ENCODE measurements around the gene CNN2.
A peak's percentile ranks its signal among the peaks of the same experiment; 100 is the strongest.

CNN2 gene

GRCh38 chr19:1000095-1000494, 26.3 kb upstream of the CNN2 start, which contains the start of gene GRIN3B:
Gene GRIN3B, plus strand, starts transcription at chr19:1000419. Its CDS starts 19 bp downstream, at chr19:1000438.
- H4K20me1 ChIP-seq, result peaks cover 0 to 80% (median 39%) of the 10 kb centered on the region in 11 experiments; a peak in 21 of 22 replicates
- no peak within 1 kb of the TSS for H3K27ac ChIP-seq
- no peak for TF ChIP-seq Cebpa-rat (IDR thresholded peaks at IDR 0.05)
- H3K4me3 ChIP-seq, result peak within 1 kb of the TSS; percentile 31 to 63 (median 46); a peak in 16 of 20 replicates
- H3K9me3 ChIP-seq (replicated peaks in 1 of 11), result no peaks in the 10 kb centered on the region
- peak within 1 kb of the TSS in 5 of 11 experiments; percentile 9 to 59 (median 32); a peak in 6 of 22 replicates for H3K9ac ChIP-seq
- H3K4me2 ChIP-seq, result peak within 1 kb of the TSS; percentile 51 to 90 (median 73)
- H3K27me3 ChIP-seq, result peaks cover 84 to 92% (median 89%) of the 10 kb centered on the region in 11 experiments
- peaks cover 0 to 5% (median 0%) of the 10 kb centered on the region in 11 experiments; a peak in 2 of 22 replicates for H3K36me3 ChIP-seq
- peaks cover 21 to 32% (median 28%) of the 10 kb centered on the region in 10 experiments for H3K4me1 ChIP-seq

GRCh38 chr19:1000591-1001537, 25.5 kb upstream of the CNN2 start:
- H4K20me1 ChIP-seq, result peaks cover 0 to 77% (median 31%) of the 10 kb centered on the region in 11 experiments; a peak in 20 of 22 replicates
- peak overlapping the region; percentile 51 to 90 (median 73) for H3K4me2 ChIP-seq
- H3K4me1 ChIP-seq, result peaks cover 18 to 25% (median 22%) of the 10 kb centered on the region in 10 experiments
- peak overlapping the region; percentile 31 to 63 (median 46); a peak in 16 of 20 replicates for H3K4me3 ChIP-seq
- H3K27me3 ChIP-seq, result peaks cover 76 to 84% (median 81%) of the 10 kb centered on the region in 11 experiments
- H3K27ac ChIP-seq, result no peak overlapping the region
- no peaks in the 10 kb centered on the region for H3K9me3 ChIP-seq (replicated peaks in 1 of 11)
- peak overlapping the region in 5 of 11 experiments; percentile 9 to 59 (median 32); a peak in 7 of 22 replicates for H3K9ac ChIP-seq
- H3K36me3 ChIP-seq, result no peaks in the 10 kb centered on the region
- no peak for TF ChIP-seq Cebpa-rat (IDR thresholded peaks at IDR 0.05)

- H3K9me3 ChIP-seq (replicated peaks in 1 of 11), result no peaks in the 10 kb centered on the region
- peaks cover 0 to 74% (median 28%) of the 10 kb centered on the region in 11 experiments; a peak in 18 of 22 replicates for H4K20me1 ChIP-seq
- H3K4me2 ChIP-seq, result peak overlapping the region in 10 of 11 experiments; percentile 17 to 90 (median 73); a peak in 17 of 22 replicates
- no peak for TF ChIP-seq Cebpa-rat (IDR thresholded peaks at IDR 0.05)
- peaks cover 68 to 76% (median 73%) of the 10 kb centered on the region in 11 experiments for H3K27me3 ChIP-seq
- peaks cover 0 to 4% (median 0%) of the 10 kb centered on the region in 11 experiments; a peak in 1 of 22 replicates for H3K36me3 ChIP-seq
- H3K4me1 ChIP-seq, result peaks cover 10 to 17% (median 15%) of the 10 kb centered on the region in 10 experiments; a peak in 17 of 20 replicates
- H3K9ac ChIP-seq, result no peak overlapping the region; a peak in 1 of 22 replicates
- peak overlapping the region in 5 of 10 experiments; percentile 39 to 63 (median 54); a peak in 7 of 20 replicates for H3K4me3 ChIP-seq
- no peak overlapping the region for H3K27ac ChIP-seq
These were observed 24.8 kb upstream of the CNN2 start for GRCh38 chr19:1001538-1002166.

GRCh38 chr19:1002600-1002999, 23.8 kb upstream of the CNN2 start:
- peaks cover 59 to 67% (median 64%) of the 10 kb centered on the region in 11 experiments for H3K27me3 ChIP-seq
- H3K9me3 ChIP-seq (replicated peaks in 1 of 11), result no peaks in the 10 kb centered on the region
- H3K4me3 ChIP-seq, result no peak overlapping the region
- H3K9ac ChIP-seq, result no peak overlapping the region
- H4K20me1 ChIP-seq, result peaks cover 0 to 78% (median 28%) of the 10 kb centered on the region in 11 experiments; a peak in 18 of 22 replicates
- peaks cover 10 to 16% (median 15%) of the 10 kb centered on the region in 10 experiments; a peak in 14 of 20 replicates for H3K4me1 ChIP-seq
- H3K36me3 ChIP-seq, result peaks cover 0 to 12% (median 0%) of the 10 kb centered on the region in 11 experiments; a peak in 3 of 22 replicates
- no peak overlapping the region for H3K27ac ChIP-seq
- no peak overlapping the region for H3K4me2 ChIP-seq
- TF ChIP-seq Cebpa-rat (IDR thresholded peaks at IDR 0.05), result no peak

GRCh38 chr19:1003283-1003682, 23.1 kb upstream of the CNN2 start:
- H3K27ac ChIP-seq, result no peak overlapping the region
- peaks cover 0 to 72% (median 25%) of the 10 kb centered on the region in 11 experiments; a peak in 18 of 22 replicates for H4K20me1 ChIP-seq

GRCh38 chr19:1004204-1004802, 22.1 kb upstream of the CNN2 start:
- H3K4me2 ChIP-seq, result no peak overlapping the region
- H4K20me1 ChIP-seq, result peaks cover 0 to 74% (median 30%) of the 10 kb centered on the region in 11 experiments; a peak in 20 of 22 replicates
- no peaks in the 10 kb centered on the region for H3K9me3 ChIP-seq (replicated peaks in 1 of 11)
- H3K4me1 ChIP-seq, result peaks cover 10 to 16% (median 15%) of the 10 kb centered on the region in 10 experiments; a peak in 14 of 20 replicates
- H3K36me3 ChIP-seq, result peaks cover 6 to 23% (median 10%) of the 10 kb centered on the region in 11 experiments
- H3K27ac ChIP-seq, result no peak overlapping the region
- peaks cover 42 to 50% (median 47%) of the 10 kb centered on the region in 11 experiments for H3K27me3 ChIP-seq
- H3K4me3 ChIP-seq, result no peak overlapping the region
- no peak overlapping the region for H3K9ac ChIP-seq
- TF ChIP-seq Cebpa-rat (IDR thresholded peaks at IDR 0.05), result no peak

More at GRCh38 chr19:1003283-1003682, 23.1 kb upstream of the CNN2 start:
- TF ChIP-seq Cebpa-rat (IDR thresholded peaks at IDR 0.05), result no peak
- Histone ChIP-seq H3K9ac (no peak overlapping the region), H3K27me3 (peaks cover 52 to 60% (median 57%) of the 10 kb centered on the region in 11 experiments), H3K4me1 (peaks cover 10 to 16% (median 15%) of the 10 kb centered on the region in 10 experiments; a peak in 14 of 20 replicates), H3K36me3 (peaks cover 0 to 12% (median 0%) of the 10 kb centered on the region in 11 experiments; a peak in 6 of 22 replicates), H3K4me2 (no peak overlapping the region), H3K9me3 (replicated peaks in 1 of 11) (no peaks in the 10 kb centered on the region), H3K4me3 (no peak overlapping the region)

GRCh38 chr19:1004803-1005664, 21.4 kb upstream of the CNN2 start:
- no peak overlapping the region for H3K4me2 ChIP-seq
- no peak overlapping the region for H3K9ac ChIP-seq
- no peak overlapping the region for H3K4me3 ChIP-seq
- H3K27ac ChIP-seq, result no peak overlapping the region
- no peak for TF ChIP-seq Cebpa-rat (IDR thresholded peaks at IDR 0.05)
- H3K36me3 ChIP-seq, result peaks cover 14 to 30% (median 17%) of the 10 kb centered on the region in 11 experiments
- peaks cover 34 to 42% (median 39%) of the 10 kb centered on the region in 11 experiments for H3K27me3 ChIP-seq
- H4K20me1 ChIP-seq, result peaks cover 5 to 81% (median 37%) of the 10 kb centered on the region in 11 experiments; a peak in 21 of 22 replicates
- no peaks in the 10 kb centered on the region for H3K9me3 ChIP-seq (replicated peaks in 1 of 11)
- peaks cover 10 to 16% (median 15%) of the 10 kb centered on the region in 10 experiments; a peak in 14 of 20 replicates for H3K4me1 ChIP-seq

Measured in BLaER1 treated with 17β-estradiol and CSF1 and Interleukin-3, amounts not matched to agents 10 nM and 100 nM (cell line).